GM23248 (cell line): ENCODE results near the gene SLC6A11.

Experiments used
- EZH2 ChIP-seq: fragments of 200-600 bp; sonication (generic); IDR thresholded peaks from 2 replicates; pipeline ENCODE4 v1.6.1; 2018; ENCODE audit warnings: antibody characterized with exemption, mild to moderate bottlenecking; ENCODE audit not compliant: insufficient read depth, poor library complexity, severe bottlenecking
- EZH2phosphoT487 ChIP-seq: fragments of 200-600 bp; sonication (generic); IDR thresholded peaks from 2 replicates; pipeline ENCODE4 v1.6.1; 2018; ENCODE audit warnings: antibody characterized with exemption, moderate library complexity, mild to moderate bottlenecking, low read depth; ENCODE audit not compliant: insufficient read depth

GRCh38 chr3:10961921-10962320, 145.9 kb downstream of the SLC6A11 start:
- TF ChIP-seq EZH2phosphoT487, result no peak
- no peak for TF ChIP-seq EZH2
